GM18508 (cell line): Measurements from ENCODE around the gene ZNF248.
"Not testable (repeated sequence)": the region's sequence is repeated elsewhere in the genome, so short reads cannot be mapped to it uniquely, and the experiment has no call there.

Experiments
- ATAC-seq: cut with Tn5 transposase; IDR thresholded peaks from one replicate; pipeline ENCODE4 v1.9.1; 2021; ENCODE audit warnings: moderate number of reproducible peaks; ENCODE audit not compliant: insufficient read depth, unreplicated experiment

Gene ZNF248

GRCh38 chr10:37857287-37858211 lies at the start of gene ZNF248:
Gene ZNF248 (minus strand): TSS chr10:37857610. CDS start chr10:37856310, 1,300 bp downstream.
- ATAC-seq, result peak; percentile 85

DNA sequence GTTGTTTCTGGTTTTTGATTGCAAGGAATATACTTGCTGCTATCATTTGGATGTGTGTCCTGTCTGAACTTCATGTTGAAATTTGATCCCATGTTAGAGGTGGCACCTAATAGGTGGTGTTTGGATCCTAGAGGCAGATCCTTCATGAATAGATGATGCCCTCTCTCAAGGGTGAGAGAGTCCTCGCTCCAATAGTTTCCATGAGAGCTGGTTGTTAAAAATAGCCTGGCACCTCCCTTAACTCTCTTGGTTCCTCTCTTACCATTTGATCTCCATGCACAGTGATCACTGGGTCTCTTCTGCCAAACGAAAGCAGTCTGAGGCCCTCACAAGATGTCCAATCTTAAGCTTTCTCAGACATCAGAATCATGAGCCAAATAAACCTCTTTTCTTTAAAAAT lies 49.0 kb upstream of the ZNF248 start:
- no peak for ATAC-seq

DNA sequence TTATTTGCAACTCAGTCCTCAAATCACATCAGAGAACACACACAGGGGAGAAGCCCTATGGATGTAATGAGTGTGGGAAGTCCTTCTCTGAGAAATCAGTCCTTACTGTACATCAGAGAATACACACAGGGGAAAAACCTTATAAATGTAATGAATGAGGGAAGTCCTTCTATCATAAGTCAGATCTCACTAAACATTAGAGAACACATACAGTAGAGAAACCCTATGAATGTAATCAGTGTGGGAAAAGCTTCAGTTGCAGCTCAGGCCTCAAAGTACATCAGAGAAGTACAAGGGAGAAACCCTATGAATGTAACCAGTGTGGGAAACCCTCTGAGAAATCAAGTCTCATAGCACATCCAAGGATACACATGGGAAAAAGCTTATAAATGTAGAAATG lies 39.0 kb upstream of the ZNF248 start:
- ATAC-seq, result no peak

DNA sequence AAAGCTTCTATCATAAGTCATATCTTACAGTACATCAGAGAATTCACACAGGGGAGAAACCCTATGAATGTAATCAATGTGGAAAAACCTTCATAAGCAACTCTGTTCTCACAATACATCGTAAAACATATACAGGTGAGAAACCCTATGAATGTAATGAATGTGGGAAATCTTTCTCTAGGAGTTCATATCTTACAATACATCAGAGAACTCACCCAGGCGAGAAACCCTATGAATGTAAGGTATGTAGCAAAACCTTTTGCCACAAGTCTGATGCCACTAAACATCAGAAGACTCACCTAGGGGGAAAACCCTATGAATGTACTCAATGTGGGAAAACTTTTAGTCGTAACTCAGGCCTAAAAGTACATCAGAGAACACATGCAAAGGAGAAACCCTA lies 38.3 kb upstream of the ZNF248 start:
- no peak for ATAC-seq

DNA sequence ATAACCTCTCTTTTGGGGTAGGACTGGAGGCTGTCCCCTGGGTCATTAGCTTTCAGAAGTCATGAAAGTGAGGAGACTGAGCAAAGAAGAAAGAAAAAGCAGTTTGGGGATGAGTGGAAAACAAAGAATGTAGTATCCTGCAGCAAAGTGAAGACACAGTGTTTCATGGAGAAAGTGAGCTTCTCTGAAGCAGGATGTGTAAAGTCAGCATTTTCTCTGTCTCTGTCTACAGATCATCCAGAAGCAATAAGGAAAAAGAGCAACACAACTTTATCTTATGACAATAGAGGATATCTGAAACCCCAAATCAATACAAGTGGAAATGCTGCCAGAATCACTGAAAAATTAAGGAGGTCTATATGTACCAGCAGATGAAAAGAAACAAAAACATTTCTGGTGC lies 28.4 kb upstream of the ZNF248 start:
- ATAC-seq, result no peak

DNA sequence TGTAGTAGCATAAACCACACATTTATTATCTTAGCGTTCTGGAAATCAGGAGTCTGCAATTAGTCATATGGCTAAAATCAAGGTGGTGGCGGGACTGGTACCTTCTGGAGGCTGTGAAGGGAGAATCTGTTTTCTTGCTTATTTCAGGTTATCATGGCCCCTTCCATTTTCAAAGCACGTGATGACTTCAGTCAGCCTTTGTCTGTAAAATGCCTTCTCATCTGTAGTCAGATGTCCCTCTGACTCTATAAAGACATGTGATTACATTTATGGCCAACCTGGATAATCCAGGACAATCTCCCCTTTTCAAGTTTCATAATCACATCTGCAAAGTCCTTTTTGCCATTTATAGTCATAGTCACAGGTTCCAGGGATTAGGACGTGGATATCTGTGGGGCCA lies 15.5 kb upstream of the ZNF248 start:
- no peak for ATAC-seq

GRCh38 chr10:37872283-37872682 lies 14.9 kb upstream of the ZNF248 start:
- no peak for ATAC-seq

- ATAC-seq, result no peak
These were observed 14.3 kb upstream of the ZNF248 start for GRCh38 chr10:37871568-37872251.

DNA sequence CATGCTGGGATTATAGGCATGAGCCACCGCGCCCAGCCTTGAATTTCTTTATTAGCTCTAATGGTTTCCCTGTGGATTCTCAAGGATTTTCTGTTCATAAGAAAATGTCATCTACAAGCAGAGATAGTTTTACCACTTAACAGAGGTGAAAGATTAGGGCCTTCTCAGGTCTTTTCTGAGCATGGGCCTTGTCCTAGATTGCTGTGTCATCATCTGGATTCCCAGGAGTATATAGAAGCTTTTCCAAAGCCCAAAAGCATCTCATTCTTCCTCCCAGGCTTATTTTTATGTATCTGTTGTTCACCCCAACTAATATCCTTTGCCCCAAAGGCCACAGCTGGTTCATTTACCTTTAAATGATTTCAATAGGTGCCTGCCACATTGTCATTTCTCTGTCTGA lies 13.7 kb upstream of the ZNF248 start:
- ATAC-seq, result no peak

GRCh38 chr10:37868796-37869195 lies 11.4 kb upstream of the ZNF248 start:
- ATAC-seq, result no peak

GRCh38 chr10:37865957-37866803 lies 8.8 kb upstream of the ZNF248 start:
- no peak for ATAC-seq

GRCh38 chr10:37865264-37865663 lies 7.9 kb upstream of the ZNF248 start:
- no peak for ATAC-seq

DNA sequence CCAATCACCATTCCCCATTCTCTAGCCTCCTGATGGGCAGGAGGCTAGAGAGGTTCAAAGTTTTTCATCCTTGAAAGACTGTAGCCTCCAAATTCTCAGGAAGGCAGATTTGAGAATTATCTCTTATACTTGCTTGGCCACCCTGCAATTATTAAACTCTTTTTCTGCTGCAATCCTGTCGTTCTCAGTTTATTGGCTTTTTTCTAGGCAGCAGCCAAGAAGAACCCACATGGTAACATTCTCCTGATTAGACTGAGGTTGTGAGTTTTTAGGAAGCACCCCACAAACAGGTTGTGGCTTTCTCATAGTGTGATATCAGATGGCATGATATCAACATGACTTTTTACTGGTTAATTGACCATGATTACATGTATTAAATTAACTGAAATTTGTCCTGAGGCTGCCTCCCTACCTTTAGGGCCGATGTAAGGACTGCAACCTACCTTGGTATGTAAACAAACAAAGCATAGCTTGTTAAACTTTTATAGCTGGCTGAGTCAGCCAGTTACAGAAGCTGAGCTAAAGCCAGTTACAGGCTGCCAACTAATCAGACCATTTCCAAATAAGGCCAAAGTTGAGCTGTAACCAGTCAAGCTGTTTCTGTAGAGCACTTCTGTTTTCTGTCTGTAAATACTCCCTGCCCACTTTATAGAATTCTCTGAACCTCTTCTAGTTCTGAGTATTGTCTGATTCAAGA lies 3.2 kb upstream of the ZNF248 start:
- ATAC-seq, result peak; percentile 25

DNA sequence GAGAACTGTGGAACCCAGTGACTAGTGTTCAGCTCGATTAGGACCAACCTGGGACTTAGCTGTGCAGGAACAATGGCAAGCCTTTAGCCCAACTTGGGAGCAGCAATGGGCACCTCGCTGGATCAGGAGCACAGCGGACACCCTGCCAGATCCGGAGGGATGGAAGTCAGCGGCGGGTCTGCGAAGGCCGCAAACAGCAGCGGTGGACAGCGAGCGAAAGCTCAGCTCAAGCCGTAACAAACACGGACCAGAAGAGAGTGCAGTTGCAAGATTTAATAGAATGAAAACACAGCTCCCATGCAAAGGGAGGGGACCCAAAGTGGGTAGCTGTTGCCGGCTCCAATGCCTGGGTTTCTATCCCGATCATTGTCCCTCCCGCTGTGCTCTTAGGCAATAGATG lies 1.9 kb upstream of the ZNF248 start:
- ATAC-seq, result not testable (repeated sequence)

DNA sequence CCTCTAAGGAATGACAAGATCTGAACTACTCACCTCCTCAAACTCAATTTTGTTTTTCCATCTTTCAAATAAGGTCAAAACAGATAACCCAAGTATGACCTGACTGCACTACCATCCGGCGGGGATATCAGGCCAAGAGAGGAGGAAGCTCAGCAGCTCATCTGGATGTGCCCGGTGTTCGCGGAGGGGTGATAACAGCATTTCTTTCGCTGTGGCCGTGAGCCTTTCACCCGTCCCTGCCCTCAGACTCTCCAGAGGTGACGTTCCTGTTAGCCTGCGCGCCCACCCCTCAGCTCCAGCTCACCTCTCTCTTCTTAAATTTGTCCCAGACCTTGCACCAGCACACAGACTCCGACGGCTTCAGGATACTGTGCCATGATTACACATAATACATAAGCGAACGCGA lies 526 bp downstream of the ZNF248 start:
- peak; percentile 9 for ATAC-seq

GRCh38 chr10:37855636-37856035 lies 1.8 kb downstream of the ZNF248 start:
- ATAC-seq, result no peak

DNA sequence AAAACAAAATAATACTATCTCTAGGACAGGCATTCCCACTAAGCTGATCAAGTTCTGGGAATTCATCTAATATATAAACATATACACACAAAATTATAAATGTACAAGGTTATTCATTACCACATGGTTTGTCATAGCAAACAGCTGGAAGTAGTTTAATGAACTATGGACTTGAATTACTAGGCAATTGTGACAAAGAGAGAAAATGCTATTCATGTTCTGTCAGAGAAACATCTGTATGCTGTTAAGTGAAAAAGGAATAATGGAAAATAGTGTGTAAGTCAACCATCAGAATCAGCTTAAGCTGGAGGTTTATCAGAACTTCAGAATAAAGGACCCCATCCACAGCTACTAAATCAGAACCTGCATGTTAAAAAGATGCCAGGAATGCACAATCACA lies 2.8 kb downstream of the ZNF248 start:
- no peak for ATAC-seq

GRCh38 chr10:37844644-37845043 lies 12.8 kb downstream of the ZNF248 start:
- ATAC-seq, result no peak

- no peak for ATAC-seq
These were observed 18.2 kb downstream of the ZNF248 start for GRCh38 chr10:37839243-37839642.
